DMS153 (cell line): ENCODE measurements around the gene HLA-DQB1.

Source experiments
- DNase-seq: peaks from one replicate; lab custom pipeline; 2025; lab: John Stamatoyannopoulos, UW

The HLA-DQB1 gene

DNA sequence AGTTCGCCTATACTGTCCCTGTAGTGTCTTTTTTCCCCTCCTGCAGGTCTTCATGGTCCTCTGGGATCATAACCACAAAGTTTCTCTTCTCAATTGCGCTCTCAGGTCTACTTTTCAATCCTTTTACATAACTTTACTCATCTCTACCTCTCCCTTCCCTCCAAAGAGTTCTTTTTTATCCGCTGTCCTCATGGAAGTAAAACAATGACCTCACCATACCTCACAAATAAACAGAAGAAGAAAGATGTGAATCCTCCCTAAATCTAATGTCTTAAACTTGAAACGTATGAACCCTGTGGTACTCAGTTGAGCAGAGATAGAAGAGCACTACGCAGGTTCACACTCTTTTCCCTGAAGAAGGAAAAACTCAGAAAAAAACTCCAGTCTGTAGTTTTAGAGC, 41.3 kb downstream of the HLA-DQB1 start:
- no peak for DNase-seq

DNA sequence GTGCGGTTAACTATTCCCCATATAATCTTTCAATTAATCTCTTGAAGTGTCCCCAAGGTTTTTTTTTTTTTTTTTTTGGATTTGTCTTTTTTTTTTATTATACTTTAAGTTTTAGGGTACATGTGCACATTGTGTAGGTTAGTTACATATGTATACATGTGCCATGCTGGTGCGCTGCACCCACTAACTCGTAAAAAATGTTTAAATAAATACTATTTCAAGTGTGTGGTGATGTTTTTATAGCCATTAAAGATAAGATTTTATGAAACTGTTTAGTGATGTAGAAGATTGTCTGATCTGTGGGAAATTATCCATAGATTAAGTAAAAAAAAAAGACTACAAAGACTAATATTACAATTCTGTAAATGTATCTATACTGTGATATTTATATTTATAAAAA, 41.9 kb downstream of the HLA-DQB1 start:
- no peak for DNase-seq

DNA sequence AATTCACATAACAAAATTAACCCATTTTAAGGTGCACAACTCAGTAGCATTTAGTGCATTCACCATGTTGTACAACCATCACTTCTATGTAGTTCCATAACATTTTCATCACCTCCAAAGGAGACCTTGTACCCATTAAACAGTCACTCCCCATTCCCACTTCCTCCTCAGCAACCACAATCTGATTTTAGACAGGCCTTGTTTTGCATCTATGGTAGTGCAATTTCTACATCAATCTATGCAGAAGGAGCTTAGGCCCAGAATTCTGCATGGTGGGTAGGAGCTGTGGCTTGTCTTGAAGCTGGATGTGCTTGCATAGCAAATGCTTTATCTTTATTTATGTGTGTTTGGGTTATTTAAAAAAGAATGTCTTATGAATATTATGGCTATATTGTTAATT, 42.8 kb downstream of the HLA-DQB1 start:
- no peak for DNase-seq

DNA sequence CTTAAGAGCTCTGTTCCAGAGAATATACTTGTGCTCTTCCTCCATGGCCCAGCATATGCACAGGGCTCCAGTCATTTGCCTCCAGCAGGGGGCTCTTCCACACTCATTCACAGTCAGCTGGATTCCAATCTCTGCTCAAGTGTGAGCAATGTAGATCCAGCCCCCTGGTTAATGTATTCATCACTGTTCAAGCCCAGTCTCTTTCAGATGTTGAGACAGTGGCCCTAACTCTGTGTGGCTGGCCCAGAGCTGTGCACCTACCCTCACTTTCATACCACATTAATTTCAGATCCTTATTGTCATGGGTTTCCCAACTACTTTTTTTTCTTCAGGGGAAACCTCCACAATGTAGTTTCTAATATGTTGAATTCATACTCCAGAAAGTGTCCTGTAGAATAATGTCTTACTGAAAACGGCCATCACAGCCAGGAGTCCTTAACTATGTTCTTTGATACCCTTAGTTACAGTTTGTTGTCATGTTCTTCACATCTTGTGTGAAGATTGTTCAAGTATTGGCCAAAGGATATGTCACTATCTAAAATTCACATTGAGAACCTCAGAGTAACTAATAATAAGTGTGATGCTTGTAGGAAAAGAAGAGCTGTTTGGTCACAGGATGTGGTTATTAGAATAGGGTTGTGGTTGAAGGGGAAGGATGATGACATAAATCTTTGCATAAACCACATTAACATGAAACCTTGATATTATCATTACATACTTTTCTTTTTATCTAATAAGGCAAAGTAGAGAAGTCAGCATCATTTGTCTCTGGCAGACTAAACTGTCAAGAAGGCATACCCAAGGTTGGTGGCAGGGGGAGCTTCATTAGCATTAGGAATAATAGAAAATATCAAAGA, 43.7 kb downstream of the HLA-DQB1 start:
- peak; percentile 34 for DNase-seq

DNA sequence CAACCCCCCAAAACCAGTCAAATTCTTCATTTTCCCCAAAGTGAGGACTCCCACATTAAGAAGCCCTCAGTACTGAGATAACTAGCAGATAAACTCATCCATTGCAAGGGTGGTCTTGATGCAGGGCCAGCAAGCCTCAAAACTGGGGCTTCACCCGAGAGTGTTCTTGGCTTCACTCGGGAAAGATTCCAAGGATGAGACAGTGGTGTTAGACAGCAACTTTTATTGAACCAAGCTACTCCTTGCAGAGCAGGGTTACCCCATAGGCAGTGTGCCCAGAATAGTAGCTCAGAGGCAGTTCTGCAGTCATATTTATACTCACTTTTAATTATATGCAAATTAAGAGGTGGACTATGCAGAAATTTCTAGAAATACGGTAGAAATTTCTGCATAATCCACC, 45.1 kb downstream of the HLA-DQB1 start:
- no peak for DNase-seq

DNA sequence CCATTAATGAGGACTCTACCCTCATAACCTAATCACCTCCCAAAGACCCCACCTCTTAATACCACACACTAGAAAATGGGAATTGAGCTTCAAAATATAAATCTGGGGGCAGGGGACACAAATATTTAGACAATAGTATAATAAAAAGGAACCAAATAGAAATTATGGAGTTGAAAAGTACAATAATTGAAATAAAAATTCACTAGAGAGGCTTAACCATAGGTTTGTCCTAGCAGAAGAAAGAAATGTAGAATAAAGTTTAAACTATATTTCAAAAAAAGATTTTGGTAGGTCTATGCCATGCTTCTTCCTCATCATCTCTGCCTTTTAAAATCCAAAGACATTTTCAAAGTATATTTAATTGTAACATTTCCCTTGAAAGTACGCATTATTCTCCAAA, 48.7 kb downstream of the HLA-DQB1 start:
- DNase-seq, result no peak

DNA sequence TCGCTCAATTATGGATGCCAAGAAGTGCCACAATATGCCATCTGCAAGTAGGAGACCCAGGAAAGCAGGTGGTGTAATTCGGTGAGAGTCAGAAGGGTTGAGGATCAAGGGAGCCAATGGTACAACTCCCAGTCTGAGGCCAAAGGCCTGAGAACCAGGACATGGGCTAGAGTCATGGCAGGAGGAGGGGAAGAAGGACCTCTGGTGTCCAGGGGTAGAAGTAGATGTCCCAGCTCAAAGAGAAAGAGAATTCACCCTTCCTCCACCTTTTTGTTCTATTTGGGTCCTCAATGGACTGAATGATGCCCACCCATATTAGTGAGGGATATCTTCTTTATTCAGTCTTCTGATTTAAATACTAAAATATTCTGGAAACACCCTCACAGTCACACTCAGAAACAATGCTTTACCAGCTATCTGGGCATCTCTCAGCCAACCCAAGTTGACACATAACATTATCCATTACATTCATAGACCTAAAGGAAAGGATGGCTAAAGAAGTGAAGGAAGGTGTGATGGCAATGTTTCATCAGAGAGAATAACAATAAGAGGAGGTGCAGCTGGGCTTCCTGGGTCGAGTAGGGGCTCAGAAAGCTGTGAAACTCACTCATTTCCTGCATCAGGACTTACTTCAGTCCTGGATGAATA, 50.4 kb downstream of the HLA-DQB1 start:
- no peak for DNase-seq

DNA sequence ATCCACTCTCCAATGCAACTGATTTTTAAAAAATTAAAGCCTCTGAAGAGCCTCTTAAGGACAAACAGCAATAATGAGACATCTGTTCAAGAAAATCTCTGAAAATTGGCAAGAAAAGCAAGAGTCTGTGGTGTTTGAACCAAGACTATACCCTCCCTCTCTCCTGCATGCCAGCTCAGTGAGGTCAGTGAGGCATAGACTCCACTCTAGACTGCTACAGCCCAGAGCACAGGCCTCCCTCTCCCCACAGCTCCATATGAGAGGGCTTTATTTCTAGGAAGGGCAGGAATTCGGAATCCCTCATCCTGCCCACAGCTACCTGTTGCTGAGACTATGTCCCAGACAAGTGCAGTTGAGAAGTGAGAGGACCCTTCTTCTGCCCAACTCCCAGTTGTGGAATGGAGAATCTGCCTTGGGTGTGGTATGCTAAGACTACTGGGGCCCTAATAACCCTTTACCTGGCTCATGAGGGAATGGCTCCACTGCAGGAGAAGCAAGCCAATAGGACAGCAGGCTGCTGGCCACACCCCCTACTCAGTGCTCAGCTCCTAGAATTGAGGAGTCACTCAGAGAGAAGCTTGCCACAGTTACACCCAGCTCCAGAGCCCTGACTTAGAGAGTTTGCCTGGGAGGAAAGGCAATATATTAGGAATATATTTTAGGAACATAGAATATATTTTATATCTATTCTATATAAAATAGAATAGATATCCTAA, 51.9 kb downstream of the HLA-DQB1 start:
- DNase-seq, result no peak

DNA sequence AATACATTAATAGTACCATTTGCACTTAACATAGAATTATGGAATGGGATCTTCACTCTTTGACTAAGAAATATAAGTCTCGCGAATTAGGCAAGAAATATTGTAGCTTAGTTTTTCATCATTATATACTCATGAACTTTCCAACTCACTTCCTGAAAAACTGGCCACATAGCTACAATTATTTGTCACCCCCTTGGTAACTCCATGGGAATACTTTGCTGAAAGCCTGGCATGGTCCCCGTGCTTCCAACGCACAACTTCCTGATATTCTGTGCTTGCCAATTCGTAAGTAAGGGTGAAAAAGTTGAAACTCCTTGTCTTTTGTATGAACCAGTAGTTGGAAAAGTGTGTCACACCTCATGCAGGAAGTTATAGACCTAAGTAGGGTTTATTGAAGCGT, 53.0 kb downstream of the HLA-DQB1 start:
- DNase-seq, result no peak

DNA sequence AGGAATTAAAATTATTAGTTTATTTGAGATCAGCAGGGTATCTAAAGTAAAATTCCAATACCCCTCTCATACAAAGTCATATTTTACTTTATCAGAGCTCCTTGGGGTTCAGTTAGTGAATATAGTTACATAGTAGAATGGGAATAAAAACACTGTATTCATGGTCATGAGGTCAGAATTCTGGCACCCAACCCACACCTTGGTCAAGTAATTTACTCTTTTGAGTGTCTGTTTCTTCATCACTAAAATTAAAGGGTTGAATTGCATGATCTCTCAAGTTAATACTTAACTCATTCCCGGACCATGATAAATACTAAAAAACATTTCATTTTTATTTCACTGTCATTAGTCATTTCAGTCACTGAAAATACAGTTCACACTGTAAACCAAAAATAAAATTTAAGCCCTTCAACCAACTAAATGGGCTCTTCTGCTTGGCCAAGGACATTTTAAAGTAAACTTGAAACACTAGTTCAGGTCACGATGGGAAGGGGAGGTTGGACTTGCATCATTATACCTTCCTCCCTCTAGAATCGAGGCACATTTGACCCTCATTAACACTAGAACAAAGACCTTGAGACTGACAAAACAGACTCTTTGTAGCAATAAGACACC, 55.7 kb downstream of the HLA-DQB1 start:
- DNase-seq, result no peak

DNA sequence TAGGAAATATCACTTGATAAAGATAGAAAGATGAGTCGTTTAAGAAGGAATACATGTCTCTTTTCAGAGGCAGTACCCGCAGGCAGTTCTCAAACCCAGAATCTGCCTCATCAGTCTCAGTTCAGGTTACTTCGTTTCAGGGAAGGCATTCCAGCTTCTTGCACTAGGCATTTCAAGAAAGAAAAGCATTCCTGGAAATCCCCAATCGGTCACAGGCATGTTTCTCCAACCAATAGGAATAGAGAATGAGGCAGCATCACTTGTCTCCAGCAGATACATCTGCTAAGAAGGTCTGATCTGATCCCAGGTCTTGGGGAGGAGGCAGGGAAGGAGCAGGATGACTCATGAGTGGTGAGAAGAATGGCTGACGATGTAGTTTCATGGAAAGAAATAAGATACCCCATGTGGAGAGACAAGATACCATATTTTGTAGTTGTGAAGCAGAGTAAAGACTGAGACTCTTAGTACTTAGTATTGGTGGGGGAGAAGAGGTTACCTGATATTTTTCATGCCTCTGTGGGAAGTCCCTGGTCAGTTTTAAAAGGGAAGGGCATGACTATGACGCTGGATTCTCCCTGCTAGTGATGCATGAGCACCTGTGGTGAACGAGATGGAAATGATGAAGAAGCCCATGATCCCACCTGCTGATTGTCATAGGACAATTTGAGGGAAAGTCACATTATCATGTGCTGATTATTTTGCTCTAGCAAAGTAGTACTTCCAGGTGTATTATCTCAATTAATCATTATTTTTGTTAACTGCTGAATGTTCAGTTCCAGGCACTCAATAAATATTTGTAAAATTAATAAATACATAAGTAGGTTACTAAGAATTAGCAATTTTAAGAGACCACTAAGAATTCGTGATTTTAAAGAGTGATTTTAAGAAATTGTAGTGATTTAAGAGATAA, 56.5 kb downstream of the HLA-DQB1 start:
- DNase-seq, result peak; percentile 71
